HG03521 (cell line): Measurements from ENCODE around the gene CHST3.
"Not testable (repeated sequence)": the region's sequence is repeated elsewhere in the genome, so short reads cannot be mapped to it uniquely, and the experiment has no call there.

Source experiments
- ATAC-seq: cut with Tn5 transposase; IDR thresholded peaks from one replicate; pipeline ENCODE4 v1.9.1; 2021; ENCODE audit warnings: mild to moderate bottlenecking, moderate library complexity; ENCODE audit not compliant: unreplicated experiment

Gene CHST3, protein sequence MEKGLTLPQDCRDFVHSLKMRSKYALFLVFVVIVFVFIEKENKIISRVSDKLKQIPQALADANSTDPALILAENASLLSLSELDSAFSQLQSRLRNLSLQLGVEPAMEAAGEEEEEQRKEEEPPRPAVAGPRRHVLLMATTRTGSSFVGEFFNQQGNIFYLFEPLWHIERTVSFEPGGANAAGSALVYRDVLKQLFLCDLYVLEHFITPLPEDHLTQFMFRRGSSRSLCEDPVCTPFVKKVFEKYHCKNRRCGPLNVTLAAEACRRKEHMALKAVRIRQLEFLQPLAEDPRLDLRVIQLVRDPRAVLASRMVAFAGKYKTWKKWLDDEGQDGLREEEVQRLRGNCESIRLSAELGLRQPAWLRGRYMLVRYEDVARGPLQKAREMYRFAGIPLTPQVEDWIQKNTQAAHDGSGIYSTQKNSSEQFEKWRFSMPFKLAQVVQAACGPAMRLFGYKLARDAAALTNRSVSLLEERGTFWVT

DNA sequence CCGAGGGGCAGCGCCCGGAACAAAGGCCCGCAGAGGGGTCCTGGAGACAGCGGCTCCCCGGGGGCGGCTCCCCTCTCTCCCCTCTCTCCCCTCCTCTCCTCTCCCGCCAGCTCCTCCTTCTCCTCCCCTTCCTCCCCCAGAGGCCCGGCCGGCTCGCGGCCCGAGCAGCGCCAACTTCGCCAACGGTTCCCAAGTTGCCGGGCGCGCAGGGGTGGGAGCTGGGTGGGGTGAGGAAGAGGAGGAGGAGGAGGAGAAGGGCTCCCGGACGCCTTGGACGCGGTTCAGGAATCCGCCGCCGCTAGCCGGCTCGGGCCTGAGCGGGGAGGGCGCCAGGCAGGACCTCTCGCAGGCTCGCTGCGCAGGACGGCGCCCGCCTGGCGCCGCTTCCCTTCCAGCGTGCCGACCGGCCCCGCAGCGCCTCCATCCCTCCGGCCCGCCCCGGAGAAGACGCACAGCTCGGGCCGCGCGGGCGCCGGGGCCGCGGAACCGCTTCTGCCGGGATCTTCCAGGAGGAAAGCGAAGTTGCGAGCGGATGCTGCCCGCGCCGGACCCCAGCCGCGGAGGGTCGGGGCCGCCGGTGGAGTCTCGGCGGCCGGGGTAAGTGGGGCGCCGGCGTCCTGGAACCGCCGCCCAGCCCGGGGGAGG is at the start of gene CHST3:
CHST3 (plus strand) TSS at position 298 of the 645 bp plus-strand sequence. CDS start 41,448 bp downstream, outside the sequence.
- ATAC-seq = no peak

DNA sequence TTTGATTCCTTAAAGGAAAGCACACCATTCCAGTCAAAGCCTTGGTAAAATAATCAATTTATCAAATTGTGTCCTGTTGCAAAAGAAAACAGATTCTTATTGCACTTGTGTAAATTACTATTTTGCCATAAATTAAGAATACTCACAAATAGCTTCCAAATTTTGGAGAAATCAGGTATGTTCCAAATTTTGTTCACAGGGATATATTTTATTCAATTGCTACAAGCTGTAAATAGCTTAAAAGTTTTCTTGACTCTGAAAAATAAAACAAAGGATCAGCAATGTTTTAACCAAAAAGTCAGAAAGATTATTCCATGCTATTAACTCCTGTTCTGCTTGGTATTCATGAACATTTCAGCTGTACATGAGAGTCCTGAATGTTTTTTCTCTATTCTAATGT is 47.4 kb upstream of the CHST3 start:
- ATAC-seq = no peak

DNA sequence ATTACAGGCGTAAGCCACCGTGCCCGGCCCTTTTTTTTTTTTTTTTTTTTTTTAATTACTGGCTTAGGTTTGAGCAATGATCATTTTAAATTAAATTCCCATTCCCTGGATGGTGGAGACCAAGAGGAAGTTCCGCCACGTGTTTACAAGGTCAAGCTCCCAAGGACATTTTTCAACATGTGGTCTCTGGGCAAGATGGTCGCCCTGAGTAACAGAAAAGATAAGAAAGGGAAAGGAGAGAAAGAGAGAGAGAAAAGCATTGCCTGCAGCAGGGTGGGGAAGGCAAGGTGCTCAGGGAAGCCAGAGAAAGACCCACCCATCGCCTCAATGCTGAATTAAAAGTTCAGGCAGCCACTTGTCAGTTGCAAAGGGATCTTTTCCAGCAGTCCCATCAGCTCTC is 45.2 kb upstream of the CHST3 start:
- no peak for ATAC-seq

DNA sequence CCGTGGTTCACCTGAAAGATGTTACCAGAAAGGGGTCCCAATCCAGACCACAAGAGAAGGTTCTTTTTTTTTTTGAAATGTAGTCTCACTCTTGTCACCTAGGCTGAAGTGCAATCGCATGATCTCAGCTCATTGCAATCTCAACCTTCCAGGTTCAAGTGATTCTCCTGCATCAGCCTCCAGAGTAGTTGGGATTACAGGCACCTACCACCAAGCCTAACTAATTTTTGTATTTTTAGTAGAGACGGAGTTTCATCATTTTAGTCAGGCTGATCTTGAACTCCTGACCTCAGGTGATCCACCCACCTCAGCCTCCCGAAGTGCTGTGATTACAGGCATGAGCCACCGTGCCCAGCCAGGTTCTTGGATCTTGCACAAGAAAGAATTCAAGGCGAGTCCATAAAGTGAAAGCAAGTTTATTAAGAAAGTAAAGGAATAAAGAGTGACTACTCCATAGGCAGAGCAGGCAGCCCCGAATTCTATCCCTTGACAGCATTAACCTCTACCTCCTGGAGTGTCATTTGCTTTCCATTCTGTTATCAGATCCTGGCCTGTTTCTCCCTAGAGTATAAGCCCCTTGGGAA is 44.1 kb upstream of the CHST3 start:
- ATAC-seq = not testable (repeated sequence)

DNA sequence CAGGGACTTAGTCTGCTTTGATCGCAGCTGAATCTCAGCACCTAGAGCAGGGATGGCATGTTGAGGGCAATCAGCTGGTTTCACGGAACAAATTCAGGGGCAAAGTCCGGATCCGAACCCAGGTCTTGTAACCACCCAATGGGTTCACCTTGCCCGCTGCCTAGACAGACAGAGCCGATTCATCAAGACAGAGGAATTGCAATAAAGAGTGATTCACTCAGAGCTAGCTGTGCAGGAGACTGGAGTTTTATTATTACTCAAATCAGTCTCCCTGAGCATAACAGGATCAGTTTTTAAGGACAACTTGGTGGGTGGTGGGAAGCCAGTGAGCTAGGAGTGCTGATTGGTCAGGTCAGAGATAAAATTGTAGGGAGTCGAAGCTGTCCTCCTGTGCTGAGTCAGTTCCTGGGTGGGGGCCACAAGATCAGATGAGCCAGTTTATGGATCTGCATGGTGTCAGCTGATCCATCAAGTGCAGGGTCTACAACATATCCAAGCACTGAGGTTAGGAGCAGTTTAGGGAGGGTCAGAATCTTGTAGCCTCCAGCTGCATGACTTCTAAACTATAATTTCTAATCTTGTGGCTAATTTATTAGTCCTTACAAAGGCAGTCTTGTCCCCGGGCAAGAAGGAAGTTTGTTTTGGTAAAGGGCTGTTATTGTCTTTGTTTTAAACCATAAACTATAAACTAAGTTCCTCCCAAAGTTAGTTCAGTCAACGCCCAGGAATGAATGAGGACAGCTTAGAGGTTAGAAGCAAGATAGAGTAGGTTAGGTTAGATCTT is 43.5 kb upstream of the CHST3 start:
- ATAC-seq = no peak

DNA sequence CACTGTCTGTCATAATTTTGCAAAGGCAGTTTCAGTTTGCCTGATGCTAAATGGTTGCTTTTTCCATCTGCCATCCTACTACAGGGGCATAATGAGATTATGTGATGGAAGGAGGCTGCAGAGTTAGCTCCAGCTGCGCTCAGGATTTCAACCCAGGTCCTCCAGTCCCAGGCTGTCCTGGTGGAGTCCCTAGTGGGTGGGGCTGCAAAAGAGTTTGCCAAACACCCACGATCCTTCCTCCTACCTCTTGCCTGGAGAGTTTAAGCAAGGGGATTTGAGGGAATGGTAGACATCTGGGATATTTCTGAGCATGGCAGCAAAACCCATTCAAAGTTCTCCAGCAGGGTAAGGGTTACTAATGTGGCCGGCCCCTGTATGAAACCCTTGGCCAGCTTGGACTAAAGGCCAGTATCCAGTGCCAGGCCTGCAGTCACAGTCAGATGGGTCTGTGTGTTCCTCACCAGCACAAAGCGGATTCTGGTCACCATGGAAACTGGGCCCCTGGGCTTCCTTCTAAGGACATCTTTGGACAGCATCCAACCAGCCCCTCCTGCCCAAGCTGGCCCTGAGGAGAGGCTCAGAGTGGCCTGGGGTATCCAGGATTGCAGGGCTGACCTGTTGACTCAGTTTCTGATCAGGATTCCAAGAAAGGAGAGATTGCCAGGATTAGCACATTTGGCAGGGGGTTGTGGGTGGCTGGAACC is 42.7 kb upstream of the CHST3 start:
- ATAC-seq = no peak

DNA sequence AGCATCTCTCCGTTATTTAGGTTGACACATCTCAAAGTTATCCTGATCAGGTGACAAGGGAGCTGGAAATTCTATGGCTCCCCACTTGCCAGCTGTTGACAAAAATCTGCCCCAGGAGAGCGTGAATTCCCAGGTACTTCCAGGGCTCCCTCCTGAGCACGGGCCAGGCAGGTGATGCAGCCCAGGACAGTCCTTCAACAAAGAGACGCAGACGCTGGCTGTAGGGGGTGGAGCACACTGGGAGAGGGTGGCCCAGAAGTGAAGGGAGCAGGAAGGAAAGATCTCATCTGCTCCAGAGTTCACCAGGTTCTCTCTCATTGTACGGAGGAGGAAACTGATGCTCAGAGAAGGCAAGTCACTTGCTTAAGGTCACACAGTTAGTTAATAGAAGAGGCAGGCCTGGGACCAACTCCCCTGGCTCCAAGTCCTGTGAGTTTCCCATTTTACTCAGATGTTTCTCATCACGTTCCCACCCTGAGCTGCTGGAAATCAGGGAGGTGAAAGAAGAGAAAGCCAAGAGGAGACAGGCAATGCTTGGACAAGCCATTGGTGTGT is 41.0 kb upstream of the CHST3 start:
- ATAC-seq = no peak

DNA sequence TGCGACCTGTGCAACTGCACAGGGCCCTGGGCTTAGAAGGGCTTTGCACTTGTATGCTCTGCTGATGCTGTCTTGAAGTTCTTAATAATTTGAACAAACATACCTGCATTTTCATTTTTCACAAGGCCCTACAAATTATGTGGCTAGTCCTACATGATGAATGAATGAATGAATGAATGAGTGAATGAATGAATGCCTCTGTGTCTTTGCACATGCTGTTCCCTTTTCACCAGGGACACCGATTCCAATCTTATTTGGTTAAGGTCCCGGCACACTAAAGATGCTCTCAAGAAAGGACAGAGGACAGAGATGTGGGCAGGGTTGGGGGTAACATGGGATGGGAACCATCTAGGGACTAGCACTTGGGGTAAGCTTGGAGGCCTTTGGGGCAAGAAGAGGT is 39.4 kb upstream of the CHST3 start:
- ATAC-seq = no peak

DNA sequence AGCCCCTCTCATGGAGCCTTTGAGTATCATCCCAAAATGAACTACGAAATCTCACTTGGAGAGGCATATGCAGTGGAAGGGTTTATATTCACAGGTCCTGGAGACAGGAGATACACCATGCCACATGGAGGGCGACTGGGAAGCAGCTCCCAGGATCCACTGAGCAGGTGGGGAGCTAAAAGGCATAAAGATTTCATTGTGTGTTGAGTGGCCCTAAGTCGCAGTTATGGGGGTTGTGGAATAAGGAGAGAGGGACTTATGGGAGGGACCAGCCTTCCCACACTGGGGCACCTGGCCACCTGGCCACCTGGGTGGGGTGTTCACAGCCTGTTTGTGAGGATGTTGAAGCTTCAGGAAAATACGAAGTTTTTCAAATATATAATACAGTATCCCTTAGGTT is 37.0 kb upstream of the CHST3 start:
- ATAC-seq = no peak

DNA sequence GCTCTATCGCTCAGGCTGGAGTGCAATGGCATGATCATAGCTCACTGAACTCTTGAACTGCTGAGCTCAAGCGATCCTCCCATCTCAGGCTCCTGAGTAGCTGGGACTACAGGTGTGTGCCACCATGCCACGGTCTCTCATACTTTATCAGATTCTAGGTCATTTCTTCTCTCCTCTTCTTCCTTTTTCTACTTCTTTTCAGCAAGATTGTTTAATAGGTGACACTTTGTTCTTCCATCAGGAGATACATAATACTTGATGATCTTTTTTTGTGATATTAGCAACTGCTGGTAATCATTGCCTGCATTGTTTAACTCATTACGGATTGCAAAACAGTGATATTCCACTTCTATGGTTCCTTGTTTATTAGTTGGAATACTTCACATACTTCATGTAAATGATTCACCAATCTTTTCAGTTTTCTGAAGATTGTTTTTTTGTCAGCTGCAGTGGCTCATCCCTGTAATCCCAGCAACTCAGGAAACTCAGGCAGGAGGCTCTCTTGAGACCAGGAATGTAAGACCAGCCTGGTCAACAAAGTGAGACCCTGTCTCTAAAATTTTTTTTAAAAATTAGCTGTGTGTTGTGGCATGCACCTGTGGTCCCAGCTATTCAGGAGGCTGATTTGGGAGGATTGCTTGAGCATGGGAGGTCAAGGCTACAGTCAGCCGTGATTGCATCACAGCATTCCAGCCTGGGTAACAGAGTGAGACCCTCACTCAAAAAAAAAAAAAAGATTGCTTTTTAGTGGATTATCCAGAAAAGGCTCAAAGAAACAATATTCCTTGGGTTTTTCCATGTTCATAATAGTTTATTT is 36.2 kb upstream of the CHST3 start:
- ATAC-seq = no peak

DNA sequence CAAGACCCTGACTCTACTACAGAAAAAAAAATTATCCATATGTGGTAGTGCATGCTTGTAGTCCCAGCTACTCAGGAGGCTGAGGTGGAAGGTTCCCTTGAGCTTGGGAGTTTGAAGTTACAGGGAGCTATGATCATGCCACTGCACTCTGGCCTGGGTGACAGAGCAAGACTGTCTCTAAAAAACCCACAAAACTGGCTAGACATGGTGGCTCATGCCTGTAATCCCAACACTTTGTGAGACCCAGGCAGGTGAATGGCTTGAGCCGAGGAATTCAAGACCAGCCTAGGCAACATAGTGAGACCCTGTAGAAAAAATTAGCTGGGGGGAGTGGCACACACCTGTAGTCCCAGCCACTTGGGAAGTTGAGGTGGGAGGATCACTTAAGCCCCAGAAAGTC is 32.9 kb upstream of the CHST3 start:
- ATAC-seq = no peak

DNA sequence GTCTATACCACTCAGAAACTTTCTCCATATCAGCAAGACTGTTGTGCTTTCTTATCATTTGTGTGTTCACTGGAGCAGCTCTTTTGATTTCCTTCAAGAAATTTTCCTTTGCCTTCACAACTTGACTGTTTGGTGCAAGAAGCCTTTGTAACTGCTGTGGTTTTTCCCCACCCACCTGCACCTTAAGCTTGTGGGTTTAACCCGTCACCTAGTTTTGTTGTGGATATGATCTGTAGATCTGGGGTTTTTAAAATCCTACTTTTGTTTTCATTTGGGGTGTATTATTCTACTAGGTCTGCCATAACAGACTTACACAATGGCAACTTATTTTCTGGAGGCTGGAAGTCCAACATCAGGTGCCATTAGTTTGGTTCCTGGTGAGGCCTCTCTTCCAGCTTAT is 30.5 kb upstream of the CHST3 start:
- ATAC-seq = no peak

DNA sequence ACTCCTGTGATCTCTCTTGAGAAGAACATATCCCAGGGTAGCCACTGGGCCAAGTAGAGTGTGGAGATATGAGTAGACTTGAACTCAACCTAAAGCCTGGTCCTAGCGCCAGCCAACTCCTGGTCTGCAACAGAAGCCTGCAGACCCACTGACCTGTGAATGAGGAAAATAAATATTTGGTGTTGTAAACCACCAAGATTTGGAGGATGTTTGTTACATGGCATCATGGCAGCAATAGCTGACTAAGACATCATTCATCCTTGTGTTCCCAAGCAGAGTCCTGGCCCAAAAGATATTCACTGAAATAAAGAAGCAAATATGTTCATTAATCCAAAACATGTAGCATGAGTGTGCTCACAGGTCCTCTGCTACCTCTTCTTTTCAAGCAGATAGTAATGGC is 26.0 kb upstream of the CHST3 start:
- no peak for ATAC-seq

DNA sequence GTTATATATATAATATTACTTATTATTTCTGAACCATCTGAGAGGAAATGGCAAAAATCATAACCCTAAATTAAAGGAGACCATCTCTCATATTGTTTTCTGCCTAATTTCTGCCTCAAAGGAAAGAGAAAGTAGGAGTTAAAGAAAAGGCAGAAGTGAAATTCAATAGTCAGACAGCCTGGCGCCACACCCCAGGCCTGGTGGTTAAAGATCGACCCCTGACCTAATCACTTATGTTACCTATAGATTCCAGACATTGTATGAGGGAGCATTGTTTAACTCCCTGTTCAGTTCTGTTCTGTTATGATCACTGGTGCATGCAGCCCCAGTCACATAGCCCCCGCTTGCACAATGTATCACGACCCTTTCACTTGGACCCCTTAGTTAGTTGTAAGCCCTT is 24.9 kb upstream of the CHST3 start:
- ATAC-seq = no peak

DNA sequence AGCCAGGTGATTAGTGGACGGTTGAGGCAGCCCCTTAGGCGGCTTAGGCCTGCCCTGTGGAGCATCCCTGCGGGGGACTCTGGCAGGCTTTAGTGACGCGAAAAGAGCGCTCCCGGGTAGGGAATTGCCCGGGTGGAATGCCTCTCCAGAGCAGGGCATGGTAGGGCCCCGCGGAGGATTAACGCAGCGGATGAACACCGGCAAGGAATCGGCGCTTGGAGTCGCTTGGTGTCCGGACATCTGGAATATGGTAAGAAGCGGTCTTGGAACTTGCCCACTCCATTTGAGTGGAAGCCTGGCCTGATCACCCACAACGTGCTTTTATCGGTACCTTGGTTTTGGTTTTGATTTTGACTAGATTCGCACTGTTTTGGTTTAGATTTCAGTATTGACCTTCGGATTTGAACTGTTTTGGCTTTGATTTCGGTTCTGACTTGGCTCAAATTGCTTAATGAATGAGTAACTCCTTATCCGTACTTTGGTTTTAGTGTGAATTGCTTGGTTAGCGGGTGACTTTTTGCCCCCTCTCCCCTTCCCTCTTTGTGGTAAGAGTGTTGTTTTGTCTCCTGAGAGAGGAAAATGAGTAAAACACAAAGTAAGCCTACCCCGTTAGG is 24.2 kb upstream of the CHST3 start:
- no peak for ATAC-seq

DNA sequence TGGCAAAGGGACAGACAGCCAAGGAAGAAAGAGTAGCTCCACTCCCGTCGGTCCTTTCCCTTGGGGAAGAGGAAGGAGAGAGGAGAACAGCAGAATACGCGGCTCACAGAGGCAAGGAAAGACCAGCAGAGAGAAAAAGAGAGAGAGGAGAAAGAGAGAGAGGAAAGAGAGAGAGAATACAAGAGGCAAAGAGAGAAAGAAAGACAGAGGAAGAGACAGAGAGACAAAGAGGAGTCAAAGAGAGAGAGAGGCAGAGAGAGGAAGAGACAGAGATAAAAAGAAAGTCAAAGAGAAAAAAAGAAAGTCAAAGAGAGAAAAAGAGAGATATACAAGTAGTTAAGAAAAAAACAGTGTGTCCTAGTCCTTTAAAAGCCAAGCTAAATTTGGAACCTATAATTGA is 23.4 kb upstream of the CHST3 start:
- no peak for ATAC-seq

DNA sequence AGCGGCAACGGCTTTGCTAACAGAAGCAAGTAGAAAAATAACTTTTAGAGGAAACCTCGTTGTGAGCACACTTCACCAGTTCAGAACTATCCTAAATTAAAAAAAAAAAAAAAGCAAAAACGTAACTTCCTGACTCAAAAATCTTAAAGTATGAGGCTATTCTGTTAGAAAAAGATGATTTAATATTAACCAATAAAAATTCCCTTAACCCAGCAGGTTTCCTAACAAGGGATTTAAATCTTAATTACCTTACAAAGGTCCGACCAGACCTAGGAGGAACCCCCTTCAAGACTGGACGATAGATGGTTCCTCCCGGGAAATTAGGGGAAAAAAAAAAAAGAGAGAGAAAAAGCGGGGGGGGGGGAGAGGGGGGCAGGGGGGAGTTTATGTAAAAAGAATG is 22.9 kb upstream of the CHST3 start:
- ATAC-seq = no peak

DNA sequence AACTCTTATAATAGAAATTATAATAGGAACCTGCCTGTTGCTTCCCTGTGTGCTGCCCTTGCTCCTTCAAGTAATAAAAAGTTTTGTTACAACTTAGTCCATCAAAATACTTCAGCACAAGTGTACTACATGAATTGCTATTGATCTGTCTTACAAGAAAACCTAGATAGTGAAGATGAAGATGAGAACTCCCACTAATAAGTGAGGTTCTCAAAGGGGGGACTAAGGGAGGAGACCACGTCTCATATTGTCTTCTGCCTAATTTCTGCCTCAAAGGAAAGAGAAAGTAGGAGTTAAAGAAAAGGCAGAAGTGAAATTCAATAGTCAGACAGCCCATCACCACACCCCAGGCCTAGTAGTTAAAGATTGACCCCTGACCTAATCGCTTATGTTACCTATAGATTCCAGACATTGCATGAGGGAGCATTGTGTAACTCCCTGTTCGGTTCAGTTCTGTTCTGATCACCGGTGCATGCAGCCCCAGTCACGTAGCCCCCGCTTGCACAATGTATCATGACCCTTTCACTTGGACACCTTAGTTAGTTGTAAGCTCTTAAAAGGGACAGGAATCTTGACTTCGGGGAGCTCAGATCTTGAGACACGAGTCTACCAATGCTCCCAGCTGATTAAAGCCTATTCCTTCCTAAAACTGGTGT is 18.2 kb upstream of the CHST3 start:
- no peak for ATAC-seq

DNA sequence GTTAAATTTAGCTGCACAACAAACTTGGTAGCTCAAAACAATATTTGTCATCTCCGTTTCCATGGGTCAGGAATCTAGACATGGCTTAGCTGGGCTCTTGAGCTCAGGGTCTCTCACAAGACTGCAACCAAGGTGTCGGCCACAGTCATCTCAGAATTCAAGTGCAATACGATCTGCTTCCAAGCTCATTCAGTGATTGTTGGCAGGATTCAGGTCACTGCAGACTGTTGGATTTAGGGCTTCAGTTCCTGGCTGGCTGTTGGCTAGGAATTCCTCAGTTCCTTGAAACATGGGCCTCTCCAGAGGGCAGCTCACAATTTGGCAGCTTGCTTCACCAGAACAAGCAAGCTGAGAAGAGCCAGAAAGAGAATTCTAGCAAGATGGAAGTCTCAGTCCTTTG is 17.5 kb upstream of the CHST3 start:
- no peak for ATAC-seq
